Measurements from ENCODE around the gene CLMP. TPM values are rescaled to one million over a fixed set of nuclear protein-coding genes. Genes with fewer than 3 reads are reported as not detected.
A peak's percentile ranks its signal among the peaks of the same experiment; 100 is the strongest.

CLMP gene
- total RNA-seq, 4 donors from 2014 or later, result 23.6 to 49.4 (median 38.0) TPM

DNA sequence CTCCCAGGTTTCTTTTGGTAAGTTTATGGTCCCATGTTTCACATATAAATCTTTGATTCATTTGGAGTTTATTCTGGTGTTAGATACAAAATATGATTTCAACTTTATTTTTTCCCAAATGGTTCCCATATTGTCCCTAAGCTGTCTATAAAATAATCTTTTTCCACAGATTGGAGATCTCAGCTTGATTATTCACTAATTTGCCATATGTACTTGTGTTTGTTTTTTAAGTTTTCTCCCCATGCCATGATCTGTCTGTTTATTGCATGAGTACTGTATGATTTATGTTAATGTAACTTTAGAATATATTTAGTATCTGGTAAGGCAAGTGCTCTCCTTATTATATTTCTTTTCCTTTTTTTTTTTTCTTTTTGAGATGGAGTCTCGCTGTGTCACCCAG is 19.9 kb upstream of the CLMP start:
- Histone ChIP-seq H3K4me3 (no peak overlapping the region), H3K27ac (no peak overlapping the region), H3K4me1 (peaks cover 6 to 47% (median 22%) of the 10 kb centered on the region in 4 donors), H3K9me3 (no peaks in the 10 kb centered on the region), H3K27me3 (no peaks in the 10 kb centered on the region), H3K36me3 (no peaks in the 10 kb centered on the region)
- WGBS, 2 donors (ENCODE audit: low coverage in 1 of 2), result 96 to 100% methylated on average over 1 of the region's 1 CpG
- no peak for DNase-seq
- TF ChIP-seq POLR2A (IDR thresholded peaks at IDR 0.05) (no peak), EP300 (IDR thresholded peaks at IDR 0.05; ENCODE audit: low read depth) (no peak), CTCF (IDR thresholded peaks at IDR 0.05) (no peak), POLR2AphosphoS5 (IDR thresholded peaks at IDR 0.05) (no peak)
- in situ Hi-C loops (cut with MboI; ENCODE audit: low pct_ligation_motif_present in 1 of 4, low pct_unique_long_range_greater_than_20kb in 1 of 4, low sequenced_read_pairs in 3 of 4), result no loop called here
- intact Hi-C loops (cut with DNase I; ENCODE audit: low total_unique reads), result no loop called here

DNA sequence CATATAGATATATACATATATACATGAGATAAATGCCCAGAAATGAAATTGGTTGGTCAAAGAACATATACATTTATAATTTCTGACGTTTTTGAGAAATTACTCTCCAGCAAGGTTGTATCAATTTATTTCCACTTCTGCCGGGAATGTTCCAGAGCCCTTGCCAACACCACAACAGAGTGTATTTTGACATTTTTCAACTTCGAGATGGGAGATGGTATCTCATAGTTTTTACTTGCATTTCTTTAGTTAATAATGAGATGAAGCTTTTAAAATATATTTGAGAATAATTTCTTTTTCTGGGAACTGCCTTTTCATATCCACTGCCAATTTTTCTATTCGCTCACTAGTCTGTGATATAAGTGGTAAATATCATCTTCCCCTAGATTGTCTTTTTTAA is 19.3 kb upstream of the CLMP start:
- in situ Hi-C loops (cut with MboI; ENCODE audit: low pct_ligation_motif_present in 1 of 4, low pct_unique_long_range_greater_than_20kb in 1 of 4, low sequenced_read_pairs in 3 of 4), result no loop called here
- Histone ChIP-seq H3K27ac (no peak overlapping the region), H3K4me1 (peaks cover 6 to 45% (median 22%) of the 10 kb centered on the region in 4 donors), H3K27me3 (no peaks in the 10 kb centered on the region), H3K4me3 (no peak overlapping the region), H3K36me3 (no peaks in the 10 kb centered on the region), H3K9me3 (no peaks in the 10 kb centered on the region)
- 42 to 66% methylated on average over 4 of the region's 4 CpGs for WGBS, 2 donors (ENCODE audit: low coverage in 1 of 2)
- no peak for DNase-seq
- intact Hi-C loops (cut with DNase I; ENCODE audit: low total_unique reads), result no loop called here
- TF ChIP-seq CTCF (IDR thresholded peaks at IDR 0.05) (no peak), POLR2AphosphoS5 (IDR thresholded peaks at IDR 0.05) (no peak), POLR2A (IDR thresholded peaks at IDR 0.05) (no peak), EP300 (IDR thresholded peaks at IDR 0.05; ENCODE audit: low read depth) (no peak)

GRCh38 chr11:123213307-123213771 is 18.3 kb upstream of the CLMP start:
- no peaks in the 10 kb centered on the region for H3K27me3 ChIP-seq
- H3K36me3 ChIP-seq, result no peaks in the 10 kb centered on the region
- in situ Hi-C loops (cut with MboI; ENCODE audit: low pct_ligation_motif_present in 1 of 4, low pct_unique_long_range_greater_than_20kb in 1 of 4, low sequenced_read_pairs in 3 of 4), result no loop called here
- peak overlapping the region in 1 of 4 donors; percentile 10 for H3K4me3 ChIP-seq
- no peaks in the 10 kb centered on the region for H3K9me3 ChIP-seq
- H3K4me1 ChIP-seq, result peaks cover 0 to 35% (median 17%) of the 10 kb centered on the region in 4 donors
- WGBS, 2 donors (ENCODE audit: low coverage in 1 of 2), result 43 to 50% methylated on average over 8 to 11 of the region's 11 CpGs
- intact Hi-C loops (cut with DNase I; ENCODE audit: low total_unique reads), result no loop called here
- DNase-seq, result no peak
- TF ChIP-seq CTCF (IDR thresholded peaks at IDR 0.05) (no peak), EP300 (IDR thresholded peaks at IDR 0.05; ENCODE audit: low read depth) (no peak), POLR2AphosphoS5 (IDR thresholded peaks at IDR 0.05) (no peak), POLR2A (IDR thresholded peaks at IDR 0.05) (no peak)
- H3K27ac ChIP-seq, result peak overlapping the region; percentile 4 to 65 (median 49)

DNA sequence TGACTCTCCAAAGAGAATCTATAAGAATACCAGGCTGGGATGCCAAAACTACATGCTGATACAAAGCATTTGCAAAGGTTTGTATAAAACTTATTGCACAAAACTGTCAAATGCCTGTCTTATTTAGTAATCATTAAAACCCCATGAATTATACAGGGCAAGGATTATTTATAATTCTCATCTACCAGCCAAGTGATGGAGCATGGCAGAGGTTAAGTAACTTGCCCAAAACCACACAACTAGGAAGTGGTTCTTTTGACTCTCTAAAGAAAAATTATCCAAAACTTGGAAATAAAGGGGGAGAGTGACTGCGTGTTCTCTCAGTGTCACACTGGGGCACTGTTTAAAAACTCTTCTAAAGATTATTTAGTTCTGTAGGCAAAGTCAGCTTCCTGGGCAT is 17.4 kb upstream of the CLMP start:
- Histone ChIP-seq H3K27ac (peak overlapping the region in 3 of 4 donors; percentile 28 to 65 (median 52)), H3K9me3 (no peaks in the 10 kb centered on the region), H3K4me1 (peaks cover 0 to 28% (median 11%) of the 10 kb centered on the region in 4 donors), H3K27me3 (no peaks in the 10 kb centered on the region), H3K36me3 (no peaks in the 10 kb centered on the region), H3K4me3 (no peak overlapping the region)
- in situ Hi-C loops (cut with MboI; ENCODE audit: low pct_ligation_motif_present in 1 of 4, low pct_unique_long_range_greater_than_20kb in 1 of 4, low sequenced_read_pairs in 3 of 4) (no loop called here), intact Hi-C loops (cut with DNase I; ENCODE audit: low total_unique reads) (no loop called here)
- no peak for DNase-seq
- 52 to 67% methylated on average over 1 of the region's 1 CpG for WGBS, 2 donors (ENCODE audit: low coverage in 1 of 2)
- TF ChIP-seq EP300 (IDR thresholded peaks at IDR 0.05; ENCODE audit: low read depth) (no peak), POLR2AphosphoS5 (IDR thresholded peaks at IDR 0.05) (no peak), POLR2A (IDR thresholded peaks at IDR 0.05) (no peak), CTCF (IDR thresholded peaks at IDR 0.05) (no peak)

All from transverse colon (tissue), 4 donors.